HEK293 (cell line): ENCODE data around the gene BICD2.

Source experiments
- GLIS1 ChIP-seq: fragments of 450-650 bp; formaldehyde crosslinking; IDR thresholded peaks from 2 replicates; pipeline ENCODE4 v1.5.1; 2016; ENCODE audit warnings: missing biosample characterization, missing genetic modification characterization
- GLIS2 ChIP-seq: fragments of 450-650 bp; formaldehyde crosslinking; IDR thresholded peaks from 2 replicates; pipeline ENCODE4 v1.5.1; 2016; ENCODE audit warnings: missing biosample characterization, missing genetic modification characterization
- KLF10 ChIP-seq: fragments of 450-650 bp; IDR thresholded peaks from 2 replicates; pipeline ENCODE4 v1.5.1; 2018; ENCODE audit warnings: missing biosample characterization, mild to moderate bottlenecking, missing genetic modification characterization
- KLF16 ChIP-seq: fragments of 450-650 bp; formaldehyde crosslinking; IDR thresholded peaks from 2 replicates; pipeline ENCODE4 v1.5.1; 2017; ENCODE audit warnings: missing biosample characterization, missing genetic modification characterization
- KLF17 ChIP-seq: fragments of 450-650 bp; formaldehyde crosslinking; IDR thresholded peaks from 2 replicates; pipeline ENCODE4 v1.5.1; 2016; ENCODE audit warnings: missing biosample characterization, missing genetic modification characterization
- KLF7 ChIP-seq: fragments of 450-650 bp; formaldehyde crosslinking; IDR thresholded peaks from 2 replicates; pipeline ENCODE4 v1.5.1; 2016; ENCODE audit warnings: missing biosample characterization, missing genetic modification characterization, borderline replicate concordance
- PRDM10 ChIP-seq: fragments of 450-650 bp; formaldehyde crosslinking; IDR thresholded peaks from 2 replicates; pipeline ENCODE4 v1.5.1; 2016; ENCODE audit warnings: missing biosample characterization, missing genetic modification characterization
- PRDM4 ChIP-seq: fragments of 450-650 bp; formaldehyde crosslinking; IDR thresholded peaks from 2 replicates; pipeline ENCODE4 v1.5.1; 2017; ENCODE audit warnings: missing biosample characterization, missing genetic modification characterization
- PRDM6 ChIP-seq: fragments of 450-650 bp; formaldehyde crosslinking; IDR thresholded peaks from 2 replicates; pipeline ENCODE4 v1.5.1; 2017; ENCODE audit warnings: missing biosample characterization, missing genetic modification characterization
- ZBTB17 ChIP-seq: fragments of 450-650 bp; formaldehyde crosslinking; IDR thresholded peaks from 2 replicates; pipeline ENCODE4 v1.5.1; 2016; ENCODE audit warnings: missing biosample characterization, missing genetic modification characterization
- ZBTB26 ChIP-seq: fragments of 450-650 bp; formaldehyde crosslinking; optimal IDR thresholded peaks from 2 replicates; pipeline ENCODE3; 2016; ENCODE audit warnings: missing biosample characterization, mild to moderate bottlenecking, missing genetic modification characterization
- ZBTB7A ChIP-seq: fragments of 450-650 bp; formaldehyde crosslinking; IDR thresholded peaks from 2 replicates; pipeline ENCODE4 v1.5.1; 2016; ENCODE audit warnings: low read depth, missing biosample characterization, missing genetic modification characterization
- ZBTB8A ChIP-seq: fragments of 450-650 bp; formaldehyde crosslinking; IDR thresholded peaks from 2 replicates; pipeline ENCODE4 v1.5.1; 2016; ENCODE audit warnings: missing biosample characterization, missing genetic modification characterization
- ZFP37 ChIP-seq: fragments of 450-650 bp; formaldehyde crosslinking; IDR thresholded peaks from 2 replicates; pipeline ENCODE4 v1.5.1; 2016; ENCODE audit warnings: missing biosample characterization, missing genetic modification characterization
- ZIC2 ChIP-seq: fragments of 450-650 bp; formaldehyde crosslinking; IDR thresholded peaks from 2 replicates; pipeline ENCODE4 v1.5.1; 2016; ENCODE audit warnings: missing biosample characterization, missing genetic modification characterization
- ZNF10 ChIP-seq: fragments of 450-650 bp; formaldehyde crosslinking; IDR thresholded peaks from 2 replicates; pipeline ENCODE4 v1.5.1; 2017; ENCODE audit warnings: missing biosample characterization, missing genetic modification characterization
- ZNF302 ChIP-seq: fragments of 450-650 bp; formaldehyde crosslinking; IDR thresholded peaks from 2 replicates; pipeline ENCODE4 v1.5.1; 2016; ENCODE audit warnings: missing biosample characterization, missing genetic modification characterization, low read depth
- ZNF398 ChIP-seq: fragments of 450-650 bp; formaldehyde crosslinking; IDR thresholded peaks from 2 replicates; pipeline ENCODE4 v1.5.1; 2017; ENCODE audit warnings: missing biosample characterization, missing genetic modification characterization
- ZNF416 ChIP-seq: fragments of 450-650 bp; formaldehyde crosslinking; IDR thresholded peaks from 2 replicates; pipeline ENCODE4 v1.5.1; 2016; ENCODE audit warnings: missing biosample characterization, missing genetic modification characterization
- ZNF501 ChIP-seq: fragments of 450-650 bp; formaldehyde crosslinking; IDR thresholded peaks from 2 replicates; pipeline ENCODE4 v1.5.1; 2016; ENCODE audit warnings: missing biosample characterization, missing genetic modification characterization
- ZNF629 ChIP-seq: fragments of 450-650 bp; formaldehyde crosslinking; IDR thresholded peaks from 2 replicates; pipeline ENCODE4 v1.5.1; 2017; ENCODE audit warnings: missing biosample characterization, missing genetic modification characterization
- ZNF76 ChIP-seq: fragments of 450-650 bp; formaldehyde crosslinking; IDR thresholded peaks from 2 replicates; pipeline ENCODE4; 2016; ENCODE audit warnings: low read depth, missing biosample characterization, missing genetic modification characterization, borderline replicate concordance
- ZNF768 ChIP-seq: fragments of 450-650 bp; formaldehyde crosslinking; IDR thresholded peaks from 2 replicates; pipeline ENCODE4 v1.5.1; 2018; ENCODE audit warnings: missing biosample characterization, mild to moderate bottlenecking, missing genetic modification characterization
- ZNF843 ChIP-seq: fragments of 450-650 bp; formaldehyde crosslinking; IDR thresholded peaks from 2 replicates; pipeline ENCODE4 v1.5.1; 2016; ENCODE audit warnings: missing biosample characterization, missing genetic modification characterization
- ZSCAN5A ChIP-seq: fragments of 450-650 bp; formaldehyde crosslinking; IDR thresholded peaks from 2 replicates; pipeline ENCODE4 v1.5.1; 2016; ENCODE audit warnings: missing biosample characterization, missing genetic modification characterization

BICD2 gene

GRCh38 chr9:92764988-92765936, 629 bp upstream of the BICD2 start (continued):
- TF ChIP-seq PRDM4 (tag by site-specific recombination) = no peak
- TF ChIP-seq ZBTB7A (tag by site-specific recombination) = no peak
- no peak for TF ChIP-seq PRDM6 (tag by site-specific recombination)
- TF ChIP-seq KLF17 (tag by site-specific recombination) = peak; percentile 42; the same call in 1 of the 2 replicates
- peak; percentile 91 for TF ChIP-seq KLF10 (tag by site-specific recombination)
- TF ChIP-seq ZNF501 = peak; percentile 90
- no peak for TF ChIP-seq ZNF302 (tag by site-specific recombination)
- no peak for TF ChIP-seq ZNF416 (tag by site-specific recombination)
- TF ChIP-seq GLIS1 (tag by site-specific recombination) = peak; percentile 82; the same call in 1 of the 2 replicates
- peak; percentile 77 for TF ChIP-seq KLF16 (tag by site-specific recombination)
- peak; percentile 71; the same call in 1 of the 2 replicates for TF ChIP-seq KLF7 (tag by site-specific recombination)
- peak; percentile 95 for TF ChIP-seq PRDM10
- TF ChIP-seq ZBTB8A (tag by site-specific recombination) = peak; percentile 50
- peak; percentile 95; the same call in 1 of the 2 replicates for TF ChIP-seq ZNF76 (tag by site-specific recombination)
- peak; percentile 58; the same call in 1 of the 2 replicates for TF ChIP-seq ZNF10
- peak; percentile 26; the same call in 1 of the 2 replicates for TF ChIP-seq ZBTB17
- peak; percentile 62 for TF ChIP-seq ZNF629 (tag by site-specific recombination)
- 0 out of 2 replicates have a peak, but pooled peaks have one; percentile 10 for TF ChIP-seq ZNF398
- TF ChIP-seq ZIC2 (tag by site-specific recombination) = peak; percentile 19; the same call in 1 of the 2 replicates
- no peak for TF ChIP-seq ZFP37 (tag by site-specific recombination)
- no peak for TF ChIP-seq ZNF768 (tag by site-specific recombination)
- TF ChIP-seq ZNF843 (tag by site-specific recombination) = no peak
- TF ChIP-seq ZBTB26 (tag by site-specific recombination) = peak; percentile 93
- TF ChIP-seq GLIS2 (tag by site-specific recombination) = peak; percentile 82
- 0 out of 2 replicates have a peak, but pooled peaks have one; percentile 23 for TF ChIP-seq ZSCAN5A (tag by site-specific recombination)
